ENCODE data around the gene MLPH.

The MLPH gene

GRCh38 chr2:237603049-237603717 lies 116.1 kb downstream of the MLPH start:
- no peak overlapping the region for H3K4me3 ChIP-seq (ENCODE audit: low read depth, low read length)
- TF ChIP-seq CTCF (IDR thresholded peaks at IDR 0.05; ENCODE audit: low read depth, low read length), result no peak

DNA sequence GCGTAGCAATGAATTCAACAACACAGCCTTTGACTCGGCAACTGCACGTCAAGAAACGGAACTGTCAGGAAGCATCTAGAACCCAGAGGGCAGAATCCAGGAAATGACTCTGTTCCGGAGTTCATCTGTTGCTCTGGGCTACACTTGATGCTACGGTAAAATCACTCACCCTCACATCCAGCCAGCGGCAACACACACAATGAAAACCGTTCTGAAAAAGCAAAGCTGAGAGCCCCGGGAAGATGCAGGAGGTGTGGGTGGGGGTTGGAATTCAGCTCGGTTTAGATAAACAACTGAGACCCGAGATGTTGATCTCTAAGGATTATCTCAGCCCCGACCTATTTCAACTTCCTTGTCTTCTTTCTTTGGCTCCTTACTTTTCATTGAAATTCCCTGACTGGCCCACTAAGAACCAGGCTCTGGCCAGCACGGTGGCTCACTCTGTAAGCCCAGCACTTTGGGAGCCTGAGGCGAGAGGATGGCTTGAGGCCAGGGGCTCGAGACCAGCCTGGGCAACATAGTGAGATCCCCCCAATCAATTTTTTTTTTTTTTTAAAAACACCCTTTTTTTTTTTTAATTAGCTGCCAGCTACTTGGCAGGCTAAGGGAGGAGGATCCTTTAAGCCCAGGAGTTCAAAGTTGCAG lies 116.8 kb downstream of the MLPH start:
- H3K4me3 ChIP-seq (ENCODE audit: low read depth, low read length), result peak overlapping the region; percentile 29
- no peak for TF ChIP-seq CTCF (IDR thresholded peaks at IDR 0.05; ENCODE audit: low read depth, low read length)

DNA sequence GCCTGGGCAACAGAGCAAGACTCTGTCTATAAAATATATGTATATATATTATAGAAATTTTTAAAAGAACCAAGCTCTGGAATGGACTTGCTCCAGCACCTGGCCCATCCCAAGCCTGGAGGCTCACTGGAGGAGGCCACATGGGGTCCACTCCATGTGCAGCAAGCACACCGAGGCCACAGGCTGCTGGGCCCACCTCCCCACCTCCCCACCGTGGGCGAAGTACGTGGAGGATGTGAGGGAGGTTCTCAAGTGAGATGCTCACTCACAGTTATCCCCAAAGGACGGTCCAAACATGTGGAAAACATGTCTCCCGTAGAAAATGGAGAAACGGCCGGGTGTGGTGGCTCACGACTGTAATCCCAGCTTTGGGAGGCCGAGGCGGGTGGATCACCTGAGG lies 117.3 kb downstream of the MLPH start:
- TF ChIP-seq CTCF (IDR thresholded peaks at IDR 0.05; ENCODE audit: low read depth, low read length), result no peak
- H3K4me3 ChIP-seq (ENCODE audit: low read depth, low read length), result no peak overlapping the region
